Measurements from ENCODE around the gene APBB1IP. TPM values are rescaled to one million over a fixed set of nuclear protein-coding genes. Genes with fewer than 3 reads are reported as not detected.

Gene APBB1IP
- total and polyA plus RNA-seq, 2 of the 8 experiments (the other 6 are each of a cell fraction or from before 2014, with no cell fraction given), result 0.05 TPM; not detected in 1

GRCh38 chr10:26550774-26551526 is 112.8 kb downstream of the APBB1IP start:
- Histone ChIP-seq H2BK15ac (ENCODE audit: low read length) (no peak overlapping the region), H2AK5ac (ENCODE audit: low read depth, low read length) (no peak overlapping the region), H3K27me3 (replicated peaks in 1 of 4; ENCODE audit: control insufficient read depth in 3 of 4, extremely low read depth in 1 of 4, insufficient read depth in 3 of 4, low read length in 3 of 4) (no peaks in the 10 kb centered on the region), H4K8ac (ENCODE audit: extremely low read depth, insufficient read depth, low read length) (no peak overlapping the region), H4K5ac (ENCODE audit: insufficient read length, low read depth, low read length) (no peak overlapping the region), H2BK20ac (ENCODE audit: low read length) (0 out of 2 replicates have a peak overlapping the region, but pooled peaks have one; percentile 29), H2BK12ac (ENCODE audit: low read depth, low read length) (0 out of 2 replicates have a peak overlapping the region, but pooled peaks have one; percentile 19), H3K23me2 (ENCODE audit: low read depth, low read length) (no peaks in the 10 kb centered on the region), H4K91ac (replicated peaks; ENCODE audit: insufficient read length, low read length) (no peak overlapping the region), H3K79me1 (ENCODE audit: low read depth, low read length) (no peaks in the 10 kb centered on the region), H4K20me1 (replicated peaks in 1 of 2; ENCODE audit: control insufficient read depth in 1 of 2, insufficient read depth in 2 of 2, low read length in 2 of 2) (no peaks in the 10 kb centered on the region), H3K4me3 (ENCODE audit: extremely low read depth in 1 of 4, insufficient read depth in 2 of 4, low read depth in 3 of 4, low read length in 4 of 4) (no peak overlapping the region), H3K14ac (ENCODE audit: insufficient read length) (no peak overlapping the region), H3K56ac (replicated peaks; ENCODE audit: insufficient read length, low read depth, low read length) (no peak overlapping the region), H3K4me2 (ENCODE audit: insufficient read depth in 1 of 2, low read depth in 2 of 2, low read length in 2 of 2) (no peak overlapping the region), H2AFZ (ENCODE audit: low read length) (peak overlapping the region; percentile 66), H3K9me3 (ENCODE audit: insufficient read depth in 2 of 2, low read depth in 1 of 2, low read length in 1 of 2) (no peaks in the 10 kb centered on the region), H3K9ac (replicated peaks in 1 of 4; ENCODE audit: extremely low read depth in 1 of 4, low read depth in 3 of 4, low read length in 3 of 4) (no peak overlapping the region), H3K18ac (ENCODE audit: extremely low read depth, low read length) (no peak overlapping the region), H3K36me3 (ENCODE audit: control insufficient read depth in 2 of 4, insufficient read depth in 4 of 4, low read length in 3 of 4) (no peaks in the 10 kb centered on the region), H3K79me2 (ENCODE audit: control insufficient read depth in 1 of 2, insufficient read depth in 2 of 2, low read length in 2 of 2) (no peaks in the 10 kb centered on the region), H2BK120ac (replicated peaks; ENCODE audit: low read depth, low read length) (no peak overlapping the region), H3K23ac (ENCODE audit: insufficient read length) (no peak overlapping the region), H3K4ac (replicated peaks; ENCODE audit: insufficient read length, low read depth, low read length) (no peak overlapping the region), H2BK5ac (ENCODE audit: low read depth, low read length) (no peak overlapping the region), H3K27ac (ENCODE audit: low read depth, low read length) (no peak overlapping the region), H3K4me1 (replicated peaks in 1 of 4; ENCODE audit: control insufficient read depth in 3 of 4, insufficient read depth in 4 of 4, low read length in 3 of 4) (peaks cover 0 to 2% (median under 1%) of the 10 kb centered on the region in 4 experiments; a peak in 1 of 7 replicates)
- CTCF ChIA-PET (ENCODE audit: partially characterized antibody), result interaction anchor here (0.5 to 1.7 kb wide), 5 partner anchors 14 to 176 kb away, joined by 3 to 6 read pairs (median 4); no protein-coding TSS in a partner anchor
- TF ChIP-seq RAD21 (IDR thresholded peaks at IDR 0.05 in 1 of 2, conservative IDR thresholded peaks at IDR 0.05 in 1 of 2; ENCODE audit: low read depth in 2 of 2, low read length in 2 of 2) (peak; percentile 70 to 78), GABPA (IDR thresholded peaks at IDR 0.05; ENCODE audit: borderline replicate concordance, insufficient read depth, low read length) (no peak), CTCF (IDR thresholded peaks at IDR 0.05; ENCODE audit: control extremely low read depth in 1 of 3, insufficient read depth in 1 of 3, low read depth in 1 of 3, low read length in 3 of 3) (peak in 2 of 3 experiments; percentile 54 to 58; a peak in 3 of 4 replicates)
- FAIRE-seq, result peak; percentile 36
- peak in 1 of 2 experiments; percentile 47 for DNase-seq (ENCODE audit: low read depth in 1 of 2, low spot score in 2 of 2)
- WGBS, 2 experiments (ENCODE audit: extremely low coverage in 1 of 2, insufficient coverage in 1 of 2, insufficient read length in 1 of 2, insufficient replicate concordance in 2 of 2, low coverage in 1 of 2, low lambda C conversion rate in 2 of 2, missing lambda C conversion rate in 1 of 2), result 89% methylated on average over 15 of the region's 15 CpGs; no CpG with 5 or more reads in 1 of the 2 experiments
- POLR2A ChIA-PET (ENCODE audit: partially characterized antibody), result no interaction called here

Measured in H1 (cell line).